GM12878 (cell line): ENCODE results near the gene FGGY. TPM values are rescaled to one million over a fixed set of nuclear protein-coding genes. Genes with fewer than 3 reads are reported as not detected.

Experiments
- ATAC-seq: fragments of 200-7000 bp; cut with Tn5 transposase; 3 replicates; pipeline ENCODE4 v1.9.1; 2020; ENCODE audit warnings: mild to moderate bottlenecking, moderate library complexity
- BruUV-seq: library from RNA; stranded (reverse); fragments of 400-500 nt; replicated peaks from 2 replicates; lab custom pipeline; 2021; lab: Mats Ljungman, UMichigan
- CTCF ChIA-PET: fragments of 300-600 bp; sonication (Branson Sonifier 250); formaldehyde crosslinking; extraction: SDS; loops from one replicate; lab custom pipeline; 2021; ENCODE audit warnings: inconsistent platforms; lab: Yijun Ruan, JAX
- POLR2A ChIA-PET: fragments of 350-600 bp; formaldehyde crosslinking; extraction: SDS; loops from one replicate; lab custom pipeline; 2021; ENCODE audit warnings: inconsistent platforms; lab: Charles Lee
- RAD21 ChIA-PET: fragments of 300-600 bp; sonication (Branson Sonifier 250); formaldehyde crosslinking; loops from one replicate; lab custom pipeline; 2023; ENCODE audit warnings: antibody characterized with exemption; ENCODE audit not compliant: unreplicated experiment; lab: Charles Lee
- SMC1A ChIA-PET: fragments of 300-600 bp; sonication (Branson Sonifier 250); formaldehyde crosslinking; loops from one replicate; lab custom pipeline; 2023; ENCODE audit not compliant: unreplicated experiment, uncharacterized antibody; lab: Charles Lee
- DNase-seq: peaks from one replicate; pipeline ENCODE4 v3.0.0-alpha.2; 2011; ENCODE audit warnings: low read depth, low spot score
- FAIRE-seq: peaks from 3 replicates; lab custom pipeline; 2011; peaks lifted over from hg19 to GRCh38; lab: Jason Lieb, UNC
- H2AFZ ChIP-seq: 2 replicates; pipeline ENCODE4 v1.6.0; 2011; ENCODE audit warnings: low read depth, low read length, control low read depth; ENCODE audit not compliant: control insufficient read depth
- H3K27ac ChIP-seq: 2 replicates; pipeline ENCODE4 v1.5.1; 2011; ENCODE audit warnings: control low read depth; ENCODE audit not compliant: control insufficient read depth, insufficient read depth
- H3K27me3 ChIP-seq, 2 experiments: replicated peaks in 1 of 2; 2 replicates each; pipeline versions ENCODE4 v1.6.0 to v1.6.1; 2011; ENCODE audit warnings: low read length in 1 of 2; ENCODE audit not compliant: control insufficient read depth in 2 of 2, insufficient read depth in 2 of 2
- H3K36me3 ChIP-seq, 2 experiments: 2 replicates each; pipeline ENCODE4 v1.5.1; 2011; ENCODE audit warnings: low read length in 1 of 2; ENCODE audit not compliant: control insufficient read depth in 2 of 2, insufficient read depth in 2 of 2
- H3K4me1 ChIP-seq: 2 replicates; pipeline ENCODE4 v1.6.1; 2011; ENCODE audit warnings: mild to moderate bottlenecking, low read length, moderate library complexity, mixed read lengths; ENCODE audit not compliant: control insufficient read depth, insufficient read depth
- H3K4me2 ChIP-seq: 2 replicates; pipeline ENCODE4 v1.6.0; 2011; ENCODE audit warnings: control low read depth; ENCODE audit not compliant: control insufficient read depth, insufficient read depth
- H3K4me3 ChIP-seq: fragments of 200-600 bp; sonication (generic); 2 replicates; pipeline ENCODE4 v1.5.1; 2016
- H3K79me2 ChIP-seq: 2 replicates; pipeline ENCODE4 v1.6.0; 2011; ENCODE audit warnings: low read length; ENCODE audit not compliant: control insufficient read depth, insufficient read depth
- H3K9ac ChIP-seq: 2 replicates; pipeline ENCODE4 v1.8.0; 2011; ENCODE audit warnings: low read length, control low read depth, mixed read lengths; ENCODE audit not compliant: control insufficient read depth, insufficient read depth
- H3K9me3 ChIP-seq: replicated peaks from 3 replicates; pipeline ENCODE4 v1.5.1; 2011; ENCODE audit warnings: mild to moderate bottlenecking, low read length; ENCODE audit not compliant: control insufficient read depth, insufficient read depth
- H4K20me1 ChIP-seq: 2 replicates; pipeline ENCODE4 v1.6.0; 2011; ENCODE audit not compliant: control insufficient read depth, insufficient read depth
- CBX5 ChIP-seq: sonication (generic); IDR thresholded peaks from 2 replicates; pipeline ENCODE4 v1.6.1; 2016; ENCODE audit warnings: low read depth, moderate library complexity, mild to moderate bottlenecking, inconsistent platforms
- JUNB ChIP-seq: IDR thresholded peaks from 2 replicates; pipeline ENCODE4 v1.6.1; 2016; ENCODE audit warnings: antibody characterized with exemption, mild to moderate bottlenecking
- SPI1 ChIP-seq: IDR thresholded peaks from 2 replicates; pipeline ENCODE4 v1.6.1; 2011; ENCODE audit warnings: low read depth, mild to moderate bottlenecking, low read length, moderate library complexity, borderline replicate concordance; ENCODE audit not compliant: insufficient read depth
- ZNF207 ChIP-seq: fragments of 450-650 bp; IDR thresholded peaks from 2 replicates; pipeline ENCODE4 v1.6.1; 2014; ENCODE audit warnings: antibody characterized with exemption, mild to moderate bottlenecking, borderline replicate concordance
- WGBS: methylation state at CpG from one replicate; pipeline ENCODE4 v1.1.6; 2016; ENCODE audit warnings: low lambda C conversion rate; ENCODE audit not compliant: insufficient replicate concordance, insufficient coverage; ENCODE audit errors: missing lambda C conversion rate; 5-methylcytosine and 5-hydroxymethylcytosine counted together
- in situ Hi-C: fragments of 300-500 bp; cut with MboI; formaldehyde crosslinking; loops from 9 replicates; pipeline ENCODE4 v1.14.3; 2018; ENCODE audit warnings: mixed read lengths
- intact Hi-C: fragments of 100-400 bp; cut with micrococcal nuclease; formaldehyde crosslinking; loops from one replicate; pipeline ENCODE4 v1.14.2; 2022; ENCODE audit not compliant: unreplicated experiment
- polyA plus RNA-seq, 11 experiments: library from polyadenylated mRNA; depleted of rRNA in 4 of 11; unstranded in 6 of 11; stranded (reverse) in 5 of 11; fragments of >200 nt; fragmentation: Nextera tagmentation in 4 of 11; fragmentation: Illumina TruSeq in 1 of 11; extraction: Ambion mirVana in 4 of 11; extraction: Trizol in 1 of 11; gene quantifications; 1 replicate in 1 of 11; 2 replicates in 10 of 11; pipeline versions ENCODE4 v1.2.1 to v1.2.3, GENCODE V29; 2011 to 2016; ENCODE audit warnings: inconsistent platforms in 2 of 11, missing spikeins in 2 of 11, low read depth in 1 of 11
- total RNA-seq, 4 experiments: library from RNA; depleted of rRNA in 3 of 4; stranded (reverse); fragments of >200 nt in 3 of 4; fragmentation: Illumina TruSeq in 1 of 4; extraction: Trizol in 1 of 4; gene quantifications; 2 replicates each; pipeline versions ENCODE4 v1.2.1 to v1.2.3, GENCODE V29; 2013 to 2021
- TF ChIP-seq, protein P1 (sequence below): fragments of 450-650 bp; IDR thresholded peaks from 2 replicates; pipeline ENCODE4 v1.6.1; 2017; ENCODE audit warnings: low read depth, mild to moderate bottlenecking, moderate library complexity
- TF ChIP-seq, protein P2 (sequence below): fragments of 450-650 bp; IDR thresholded peaks from 2 replicates; pipeline ENCODE4 v1.6.1; 2017; ENCODE audit warnings: mild to moderate bottlenecking, moderate library complexity

FGGY gene
- total and polyA plus RNA-seq, 10 of the 15 experiments (the other 5 are each of a cell fraction or from before 2014, with no cell fraction given), result 6.2 to 11.9 (median 7.5) TPM

DNA sequence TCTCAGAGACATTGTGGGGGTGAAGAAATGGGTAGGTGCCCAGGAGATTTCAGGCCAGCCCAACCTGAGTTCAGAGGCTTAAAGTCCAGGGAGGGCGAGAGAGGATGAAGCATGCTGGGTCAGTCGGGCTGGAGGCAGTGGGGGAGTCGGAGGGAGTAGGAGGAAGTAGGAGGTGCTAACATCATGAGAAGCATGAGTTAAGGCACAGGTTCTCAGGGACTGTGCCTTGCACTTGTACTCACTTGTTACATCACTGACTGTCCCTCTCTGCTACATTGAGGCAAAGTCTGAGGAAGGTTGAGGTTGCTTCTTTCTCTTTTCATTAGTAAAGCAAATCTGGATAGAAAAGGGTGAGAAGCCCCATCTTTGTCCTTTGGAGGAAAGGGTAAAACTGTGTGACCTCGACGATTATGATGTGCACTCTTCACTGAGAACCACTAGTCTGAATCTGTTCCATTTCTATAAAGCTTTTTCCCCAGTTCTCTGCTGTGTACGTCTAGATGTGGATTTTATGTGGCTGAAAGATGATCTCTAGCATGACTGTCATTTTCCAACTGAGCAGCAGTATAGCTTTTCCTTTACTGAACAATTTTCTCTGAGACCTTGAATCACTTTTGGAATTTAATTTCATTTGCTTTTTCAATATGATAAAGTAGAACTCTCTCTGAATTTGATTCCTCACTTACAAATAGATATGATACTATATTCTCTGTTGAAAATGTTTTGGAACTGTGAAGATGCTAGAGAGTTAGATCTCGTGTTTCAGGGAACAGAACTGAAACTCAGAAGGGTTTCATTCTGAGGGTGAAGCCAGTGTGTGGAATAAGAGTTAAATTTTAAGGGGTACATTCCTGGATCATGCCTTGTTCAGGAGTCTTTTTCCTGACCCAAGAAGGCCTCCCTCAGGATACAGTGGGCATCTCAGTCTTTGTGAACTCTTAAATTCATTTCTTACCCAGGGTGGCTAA, 94.6 kb downstream of the FGGY start:
- no peak for FAIRE-seq
- CTCF ChIA-PET, result interaction anchor here (1.1 kb wide), 1 partner anchor 15 kb away, joined by 3 read pairs; no protein-coding TSS in a partner anchor
- peak; percentile 61 for ATAC-seq
- POLR2A ChIA-PET, result no interaction called here
- in situ Hi-C loops, result no loop called here
- SMC1A ChIA-PET, result no interaction called here
- no peak for DNase-seq
- peak; percentile 70 for TF ChIP-seq SPI1
- TF ChIP-seq ZNF207, result no peak
- TF ChIP-seq, protein P1, sequence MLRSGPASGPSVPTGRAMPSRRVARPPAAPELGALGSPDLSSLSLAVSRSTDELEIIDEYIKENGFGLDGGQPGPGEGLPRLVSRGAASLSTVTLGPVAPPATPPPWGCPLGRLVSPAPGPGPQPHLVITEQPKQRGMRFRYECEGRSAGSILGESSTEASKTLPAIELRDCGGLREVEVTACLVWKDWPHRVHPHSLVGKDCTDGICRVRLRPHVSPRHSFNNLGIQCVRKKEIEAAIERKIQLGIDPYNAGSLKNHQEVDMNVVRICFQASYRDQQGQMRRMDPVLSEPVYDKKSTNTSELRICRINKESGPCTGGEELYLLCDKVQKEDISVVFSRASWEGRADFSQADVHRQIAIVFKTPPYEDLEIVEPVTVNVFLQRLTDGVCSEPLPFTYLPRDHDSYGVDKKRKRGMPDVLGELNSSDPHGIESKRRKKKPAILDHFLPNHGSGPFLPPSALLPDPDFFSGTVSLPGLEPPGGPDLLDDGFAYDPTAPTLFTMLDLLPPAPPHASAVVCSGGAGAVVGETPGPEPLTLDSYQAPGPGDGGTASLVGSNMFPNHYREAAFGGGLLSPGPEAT, result no peak
- TF ChIP-seq CBX5, result no peak
- TF ChIP-seq, protein P2, sequence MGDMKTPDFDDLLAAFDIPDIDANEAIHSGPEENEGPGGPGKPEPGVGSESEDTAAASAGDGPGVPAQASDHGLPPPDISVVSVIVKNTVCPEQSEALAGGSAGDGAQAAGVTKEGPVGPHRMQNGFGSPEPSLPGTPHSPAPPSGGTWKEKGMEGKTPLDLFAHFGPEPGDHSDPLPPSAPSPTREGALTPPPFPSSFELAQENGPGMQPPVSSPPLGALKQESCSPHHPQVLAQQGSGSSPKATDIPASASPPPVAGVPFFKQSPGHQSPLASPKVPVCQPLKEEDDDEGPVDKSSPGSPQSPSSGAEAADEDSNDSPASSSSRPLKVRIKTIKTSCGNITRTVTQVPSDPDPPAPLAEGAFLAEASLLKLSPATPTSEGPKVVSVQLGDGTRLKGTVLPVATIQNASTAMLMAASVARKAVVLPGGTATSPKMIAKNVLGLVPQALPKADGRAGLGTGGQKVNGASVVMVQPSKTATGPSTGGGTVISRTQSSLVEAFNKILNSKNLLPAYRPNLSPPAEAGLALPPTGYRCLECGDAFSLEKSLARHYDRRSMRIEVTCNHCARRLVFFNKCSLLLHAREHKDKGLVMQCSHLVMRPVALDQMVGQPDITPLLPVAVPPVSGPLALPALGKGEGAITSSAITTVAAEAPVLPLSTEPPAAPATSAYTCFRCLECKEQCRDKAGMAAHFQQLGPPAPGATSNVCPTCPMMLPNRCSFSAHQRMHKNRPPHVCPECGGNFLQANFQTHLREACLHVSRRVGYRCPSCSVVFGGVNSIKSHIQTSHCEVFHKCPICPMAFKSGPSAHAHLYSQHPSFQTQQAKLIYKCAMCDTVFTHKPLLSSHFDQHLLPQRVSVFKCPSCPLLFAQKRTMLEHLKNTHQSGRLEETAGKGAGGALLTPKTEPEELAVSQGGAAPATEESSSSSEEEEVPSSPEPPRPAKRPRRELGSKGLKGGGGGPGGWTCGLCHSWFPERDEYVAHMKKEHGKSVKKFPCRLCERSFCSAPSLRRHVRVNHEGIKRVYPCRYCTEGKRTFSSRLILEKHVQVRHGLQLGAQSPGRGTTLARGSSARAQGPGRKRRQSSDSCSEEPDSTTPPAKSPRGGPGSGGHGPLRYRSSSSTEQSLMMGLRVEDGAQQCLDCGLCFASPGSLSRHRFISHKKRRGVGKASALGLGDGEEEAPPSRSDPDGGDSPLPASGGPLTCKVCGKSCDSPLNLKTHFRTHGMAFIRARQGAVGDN, result no peak
- TF ChIP-seq JUNB, result peak; percentile 12; the same call in 1 of the 2 replicates
- TF ChIP-seq, all 136 proteins: peak for 2
- Histone ChIP-seq H2AFZ (no peak overlapping the region), H3K9ac (no peak overlapping the region), H3K36me3 (no peaks in the 10 kb centered on the region), H3K79me2 (no peaks in the 10 kb centered on the region), H3K4me2 (no peak overlapping the region), H4K20me1 (no peaks in the 10 kb centered on the region), H3K9me3 (no peaks in the 10 kb centered on the region), H3K4me1 (peaks cover 10% of the 10 kb centered on the region), H3K27ac (no peak overlapping the region), H3K4me3 (no peak overlapping the region), H3K27me3 (no peaks in the 10 kb centered on the region)
- no TSS peak for BruUV-seq
- intact Hi-C loops, result no loop called here
- RAD21 ChIA-PET, result no interaction called here
- 66% methylated on average over 7 of the region's 7 CpGs for WGBS
